HepG2 (cell line): ENCODE data around the gene CMIP. TPM values are rescaled to one million over a fixed set of nuclear protein-coding genes. Genes with fewer than 3 reads are reported as not detected.

ENCODE experiments used
- FOXO1 ChIP-seq: sonication (generic); formaldehyde crosslinking; IDR thresholded peaks from 2 replicates; pipeline ENCODE4 v1.4.0; 2020; ENCODE audit warnings: missing genetic modification reagents
- GABPB1 ChIP-seq: IDR thresholded peaks from 2 replicates; pipeline ENCODE4 v1.6.1; 2016; ENCODE audit warnings: mild to moderate bottlenecking, missing genetic modification reagents, moderate library complexity, missing compliant biosample characterization
- NFIC ChIP-seq: IDR thresholded peaks from 2 replicates; pipeline ENCODE4 v1.6.1; 2012; ENCODE audit warnings: mild to moderate bottlenecking, low read length, inconsistent platforms
- NRL ChIP-seq: sonication (generic); formaldehyde crosslinking; IDR thresholded peaks from 2 replicates; pipeline ENCODE4 v1.5.0; 2020; ENCODE audit warnings: missing genetic modification reagents, mild to moderate bottlenecking, moderate library complexity, borderline replicate concordance
- PRDM15 ChIP-seq: sonication (generic); formaldehyde crosslinking; IDR thresholded peaks from 2 replicates; pipeline ENCODE4 v1.4.0; 2020; ENCODE audit warnings: missing genetic modification reagents
- RBAK ChIP-seq: sonication (generic); formaldehyde crosslinking; IDR thresholded peaks from 2 replicates; pipeline ENCODE4 v1.5.1; 2020; ENCODE audit warnings: mild to moderate bottlenecking, missing genetic modification reagents
- SKIL ChIP-seq: sonication (generic); formaldehyde crosslinking; IDR thresholded peaks from 2 replicates; pipeline ENCODE4 v1.8.0; 2022; ENCODE audit warnings: missing genetic modification reagents, mild to moderate bottlenecking, moderate library complexity, borderline replicate concordance
- SNAPC4 ChIP-seq: sonication (generic); formaldehyde crosslinking; IDR thresholded peaks from 2 replicates; pipeline ENCODE4 v1.4.0; 2020; ENCODE audit warnings: mild to moderate bottlenecking, missing genetic modification reagents
- TRAFD1 ChIP-seq: sonication (generic); formaldehyde crosslinking; IDR thresholded peaks from 2 replicates; pipeline ENCODE4 v1.5.1; 2020; ENCODE audit warnings: missing genetic modification reagents, mild to moderate bottlenecking, borderline replicate concordance
- ZBTB8A ChIP-seq: sonication (generic); formaldehyde crosslinking; IDR thresholded peaks from 2 replicates; pipeline ENCODE4 v1.4.0; 2020; ENCODE audit warnings: mild to moderate bottlenecking, low read depth, missing genetic modification reagents, borderline replicate concordance
- ZNF12 ChIP-seq: sonication (generic); formaldehyde crosslinking; IDR thresholded peaks from 2 replicates; pipeline ENCODE4 v1.5.0; 2020; ENCODE audit warnings: missing genetic modification reagents
- ZNF510 ChIP-seq: sonication (generic); formaldehyde crosslinking; IDR thresholded peaks from 2 replicates; pipeline ENCODE4 v1.4.0; 2020; ENCODE audit warnings: low read depth, mild to moderate bottlenecking, missing genetic modification reagents
- ZNF513 ChIP-seq: sonication (generic); formaldehyde crosslinking; conservative IDR thresholded peaks from 2 replicates; pipeline ENCODE4 v1.5.0; 2020; ENCODE audit warnings: missing genetic modification reagents
- polyA plus RNA-seq, 8 experiments: library from polyadenylated mRNA; depleted of rRNA in 3 of 8; stranded (reverse) in 7 of 8; unstranded in 1 of 8; fragments of >200 nt; fragmentation: Illumina TruSeq in 4 of 8; extraction: Trizol in 4 of 8; gene quantifications; 2 replicates each; pipeline versions ENCODE4 v1.2.1 to v1.2.3, GENCODE V29; 2011 to 2016; ENCODE audit warnings: low read depth in 4 of 8, missing spikeins in 1 of 8, mixed read lengths in 1 of 8; ENCODE audit not compliant: insufficient read depth in 1 of 8
- total RNA-seq, 5 experiments: library from RNA; depleted of rRNA; stranded (reverse); fragments of >200 nt; fragmentation: Illumina TruSeq; extraction: Trizol; gene quantifications; 2 replicates each; pipeline ENCODE4 v1.2.3, GENCODE V29; 2016; ENCODE audit warnings: low read depth in 1 of 5

The CMIP gene
- total and polyA plus RNA-seq, 2 of the 13 experiments (the other 11 are each of a cell fraction or from before 2014, with no cell fraction given), result 10.9 to 18.1 TPM

GRCh38 chr16:81481207-81481821 lies 36.7 kb downstream of the CMIP start (continued):
- TF ChIP-seq SNAPC4 (CRISPR knock-in tag), result no peak
- TF ChIP-seq ZBTB8A, result no peak
- TF ChIP-seq GABPB1 (CRISPR knock-in tag), result peak; percentile 55; the same call in 1 of the 2 replicates
- TF ChIP-seq PRDM15 (CRISPR knock-in tag), result no peak
- TF ChIP-seq NFIC, result no peak; the same call in 1 of the 2 replicates
- TF ChIP-seq NRL, result 0 out of 2 replicates have a peak, but pooled peaks have one; percentile 28
- peak; percentile 99 for TF ChIP-seq ZNF12
- no peak for TF ChIP-seq ZNF510 (CRISPR knock-in tag)
- TF ChIP-seq TRAFD1 (CRISPR knock-in tag), result no peak
- peak; percentile 85 for TF ChIP-seq FOXO1
- TF ChIP-seq ZNF513 (CRISPR knock-in tag), result no peak
- no peak; the same call in 1 of the 2 replicates for TF ChIP-seq RBAK
- TF ChIP-seq SKIL (CRISPR knock-in tag), result peak; percentile 62; the same call in 1 of the 2 replicates
